Superior temporal gyrus (tissue), 1 donor: ENCODE measurements around the gene PGGHG.
"Not testable (repeated sequence)": the region's sequence is repeated elsewhere in the genome, so short reads cannot be mapped to it uniquely, and the experiment has no call there.

Source experiments
- DNase-seq: peaks from one replicate; pipeline ENCODE4 v3.0.0-alpha.2; 2016; ENCODE audit errors: extremely low spot score

Gene PGGHG

DNA sequence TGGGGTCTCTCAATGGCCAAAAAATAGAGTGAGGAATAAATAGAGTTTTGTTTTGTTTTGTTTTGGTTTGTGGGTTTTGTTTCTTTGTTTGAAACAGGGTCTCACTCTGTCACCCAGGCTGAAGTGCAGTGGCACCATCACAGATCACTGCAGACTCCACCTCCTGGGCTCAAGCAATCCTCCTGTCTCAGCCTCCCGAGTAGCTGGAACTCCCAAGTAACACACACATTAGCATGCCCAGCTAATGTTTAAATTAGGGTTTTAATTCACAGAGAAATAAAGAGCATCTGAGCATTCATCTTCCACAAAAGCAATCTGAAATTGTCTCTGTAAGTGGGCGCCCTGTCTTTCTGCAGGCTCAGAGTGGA, 40.9 kb downstream of the PGGHG start:
- DNase-seq = no peak

DNA sequence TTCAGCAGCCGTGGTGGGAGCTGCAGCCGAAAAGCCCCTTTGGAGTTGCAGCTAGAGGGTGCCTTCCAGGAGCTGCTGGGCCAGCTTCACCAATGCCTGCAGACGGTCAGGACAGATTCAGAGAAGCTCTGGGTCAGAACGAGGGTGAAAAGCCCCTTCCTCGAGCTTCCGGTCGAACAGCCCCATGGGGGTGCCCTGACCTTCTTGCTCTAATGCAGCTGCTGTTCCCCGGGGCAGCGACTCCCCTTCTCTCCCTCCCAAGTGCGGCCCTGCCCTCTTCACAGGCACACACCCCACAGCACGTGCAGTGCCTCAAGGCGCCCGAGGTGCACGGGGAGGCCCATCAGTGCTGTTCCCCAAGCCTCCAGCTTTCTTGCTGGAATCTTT, 41.4 kb downstream of the PGGHG start:
- no peak for DNase-seq

DNA sequence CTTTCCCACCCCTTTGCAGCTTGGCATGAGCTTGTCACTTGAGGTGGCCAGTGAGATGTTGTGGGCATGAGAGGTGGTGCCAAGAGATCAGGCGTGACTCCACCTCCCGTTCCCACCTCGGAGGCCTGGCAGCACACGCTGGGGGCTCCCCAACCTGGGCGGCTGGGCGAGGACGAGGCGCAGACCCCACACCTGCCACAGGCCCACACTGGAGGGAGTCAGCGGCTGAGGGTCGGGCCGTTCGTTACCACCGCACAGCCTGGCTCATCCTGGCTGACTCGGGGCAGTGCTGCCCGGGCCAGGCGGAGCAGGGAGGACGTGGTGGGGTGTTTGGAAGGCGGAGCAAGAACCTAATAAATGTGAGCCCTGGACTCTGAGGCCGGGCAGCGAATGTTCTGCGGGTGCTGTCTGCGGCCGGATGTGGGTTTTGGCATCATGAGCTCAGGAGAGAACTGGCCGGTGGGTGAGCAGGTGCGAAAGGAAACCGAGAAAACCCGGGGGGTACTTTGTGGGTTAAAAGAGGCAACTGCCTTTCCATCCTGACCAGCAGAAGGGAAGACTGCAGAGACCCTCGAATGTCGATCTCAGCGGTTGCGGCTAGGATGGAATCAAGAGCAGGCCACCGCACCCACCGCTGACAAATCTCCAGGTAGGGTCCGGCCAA, 41.9 kb downstream of the PGGHG start:
- DNase-seq = no peak

DNA sequence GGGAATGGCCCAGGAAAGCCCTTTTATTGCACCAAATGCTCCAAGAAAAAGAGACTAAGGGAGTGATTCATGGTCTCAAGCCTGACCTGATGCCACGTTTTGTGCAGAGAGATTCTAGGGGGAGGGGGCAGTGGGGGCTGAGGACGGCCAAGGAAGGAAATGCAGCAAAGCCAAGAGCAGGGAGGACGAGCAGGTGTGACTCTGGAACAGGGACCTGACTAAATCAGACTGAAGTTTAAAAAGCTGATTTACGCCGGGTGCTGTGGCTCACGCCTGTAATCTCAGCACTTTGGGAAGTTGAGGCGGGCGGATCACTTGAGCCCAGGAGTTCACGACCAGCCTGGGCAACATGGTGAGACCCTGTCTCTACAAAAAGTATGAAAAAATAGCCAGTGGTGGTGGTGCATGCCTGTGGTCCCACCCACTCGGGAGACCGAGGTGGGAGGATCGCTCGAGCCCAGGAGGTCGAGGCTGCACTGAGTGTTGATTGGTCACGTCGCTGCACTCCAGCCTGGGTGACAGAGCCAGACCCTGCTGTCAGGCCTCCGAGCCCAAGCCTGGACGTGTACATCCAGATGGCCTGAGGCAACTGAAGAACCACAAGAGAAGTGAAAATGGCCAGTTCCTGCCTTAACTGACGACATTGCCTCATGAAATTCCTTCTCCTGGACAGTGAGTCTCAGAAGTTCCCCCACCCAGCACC, 42.6 kb downstream of the PGGHG start:
- no peak for DNase-seq

DNA sequence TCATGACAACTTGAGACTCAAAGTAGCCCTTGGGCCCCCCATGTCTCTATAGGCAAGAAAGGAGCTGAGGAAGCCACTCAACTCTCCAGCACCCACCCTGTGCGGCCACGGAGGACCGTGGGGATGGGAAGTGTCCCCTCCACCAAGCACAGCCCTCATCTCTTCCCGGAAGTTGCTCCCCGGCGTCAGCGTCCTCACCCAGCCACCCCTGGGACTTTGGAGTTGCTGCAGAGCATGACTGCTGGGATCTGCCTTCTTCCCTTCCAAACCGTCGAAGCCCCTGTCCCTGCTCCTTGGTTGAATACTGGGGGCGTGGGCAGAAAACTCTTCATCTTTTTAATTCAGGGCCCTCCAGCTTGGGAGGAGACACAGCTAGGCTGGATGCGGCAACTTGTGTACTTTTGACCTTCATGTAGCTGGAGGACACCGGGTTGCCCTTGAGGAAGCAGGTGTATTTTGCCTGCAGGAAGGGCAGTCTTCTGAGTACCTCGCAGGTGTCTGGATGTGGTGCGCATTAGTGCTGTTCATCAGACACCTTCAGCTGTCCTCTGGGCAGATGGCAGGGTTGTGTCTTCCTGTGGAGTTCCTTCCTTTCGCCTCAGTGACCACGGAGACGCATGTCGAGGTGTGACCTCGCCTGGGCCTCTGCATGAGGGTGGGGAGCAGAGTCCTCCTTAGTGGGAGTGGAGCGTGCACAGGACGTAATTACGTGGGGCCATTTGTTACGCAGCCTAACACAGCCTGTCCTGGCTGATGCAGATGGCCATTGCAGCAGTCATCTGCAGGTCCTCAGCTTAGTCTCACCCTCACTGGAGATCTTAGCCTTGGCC, 43.9 kb downstream of the PGGHG start:
- DNase-seq = no peak

DNA sequence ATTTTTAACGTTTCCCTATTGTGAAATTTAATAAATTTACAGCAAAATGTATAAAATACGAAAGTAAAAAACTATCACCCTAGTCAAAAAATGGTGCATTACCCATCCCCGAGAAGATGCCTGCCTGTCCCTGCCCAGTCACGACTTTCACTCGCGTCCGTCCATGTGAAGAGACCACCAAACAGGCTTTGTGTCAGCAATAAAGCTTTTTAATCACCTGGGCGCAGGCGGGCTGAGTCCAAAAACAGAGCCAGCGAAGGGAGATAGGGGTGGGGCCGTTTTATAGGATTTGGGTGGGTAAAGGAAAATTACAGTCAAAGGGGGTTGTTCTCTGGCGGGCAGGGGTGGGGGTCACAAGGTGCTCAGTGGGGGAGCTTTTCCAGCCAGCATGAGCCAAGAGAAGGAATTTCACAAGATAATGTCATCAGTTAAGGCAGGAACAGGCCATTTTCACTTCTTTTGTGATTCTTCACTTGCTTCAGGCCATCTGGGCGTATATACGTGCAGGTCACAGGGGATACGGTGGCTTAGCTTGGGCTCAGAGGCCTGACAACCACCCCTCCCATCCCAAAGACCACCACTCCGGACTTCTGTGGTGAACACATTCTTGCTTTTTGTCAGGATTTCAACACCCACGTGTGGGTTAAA, 44.8 kb downstream of the PGGHG start:
- DNase-seq = not testable (repeated sequence)

DNA sequence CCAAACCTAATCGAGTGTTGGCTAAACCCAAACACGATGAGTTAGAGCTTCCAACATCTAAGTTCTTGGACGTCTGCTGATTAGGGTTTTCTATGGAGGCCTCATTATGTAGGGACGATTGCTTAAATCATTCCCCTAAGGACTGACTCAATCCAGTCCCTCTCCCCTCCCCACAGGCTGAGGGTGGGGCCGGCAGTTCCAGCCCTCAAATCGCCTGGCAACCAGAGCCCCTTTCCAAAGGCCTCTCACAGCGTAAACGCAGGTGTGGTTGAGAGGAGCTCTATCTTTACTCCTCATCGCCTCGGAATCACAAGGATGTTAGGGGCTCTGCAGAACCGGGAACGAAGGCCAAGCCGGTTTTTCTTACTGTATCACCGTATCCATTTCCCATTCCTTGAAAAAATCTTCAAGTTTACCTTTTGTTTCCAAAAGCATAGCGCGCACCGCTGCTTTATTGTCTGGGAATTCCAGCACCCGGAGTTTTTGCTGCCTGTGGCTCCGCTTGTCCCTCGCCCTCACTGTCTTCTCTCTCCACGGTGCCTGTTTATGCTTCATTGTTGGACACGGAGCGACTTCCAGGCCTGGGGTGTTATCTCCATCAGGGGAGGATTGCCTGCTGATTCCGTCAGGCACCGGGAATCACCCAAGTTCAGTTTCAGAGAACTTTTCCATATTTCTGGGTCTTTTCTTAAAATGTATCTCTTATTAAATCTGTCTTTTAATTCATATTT, 45.5 kb downstream of the PGGHG start:
- DNase-seq = no peak

DNA sequence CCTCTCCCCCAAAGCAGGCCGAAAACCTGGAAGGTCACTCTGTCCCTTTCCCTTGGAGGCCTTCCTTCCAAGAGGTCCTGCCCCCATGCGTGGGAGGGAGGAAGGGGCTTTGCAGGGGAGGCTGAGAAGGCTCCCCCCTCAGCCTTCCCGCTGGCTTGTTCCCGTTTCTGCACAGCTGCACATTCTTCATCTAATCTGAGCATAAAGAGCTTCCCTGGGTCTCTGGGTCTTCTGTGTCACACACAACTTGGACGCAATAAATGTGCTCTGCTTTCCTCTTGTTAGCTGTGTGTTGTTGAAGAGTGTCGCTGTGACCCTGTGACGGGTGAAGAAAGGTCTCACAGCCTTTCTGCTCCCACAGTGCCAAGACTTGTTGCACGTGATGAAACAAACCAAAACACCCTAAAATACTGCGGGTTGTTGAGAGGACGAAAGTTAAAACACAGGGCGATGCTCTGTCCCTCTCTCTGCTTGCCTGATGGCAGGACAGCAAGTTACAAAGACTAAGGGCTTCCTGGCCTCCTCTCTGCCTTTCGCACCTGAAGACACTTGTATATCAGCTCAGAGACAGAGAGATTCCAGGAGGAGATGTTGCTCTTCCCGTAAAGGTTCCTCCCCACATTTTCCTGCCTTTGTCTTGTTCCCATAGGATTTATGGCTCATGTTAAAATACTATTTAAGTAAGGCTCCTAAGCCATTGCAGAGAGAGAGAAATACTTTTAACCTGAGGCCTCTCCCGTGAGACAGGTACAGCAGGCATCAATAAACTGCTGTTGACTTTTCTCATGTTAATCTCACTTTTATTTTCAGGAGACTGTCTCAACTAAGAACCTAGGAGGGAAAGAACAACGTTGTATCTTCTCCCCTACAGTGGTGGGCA, 47.1 kb downstream of the PGGHG start:
- DNase-seq = no peak

DNA sequence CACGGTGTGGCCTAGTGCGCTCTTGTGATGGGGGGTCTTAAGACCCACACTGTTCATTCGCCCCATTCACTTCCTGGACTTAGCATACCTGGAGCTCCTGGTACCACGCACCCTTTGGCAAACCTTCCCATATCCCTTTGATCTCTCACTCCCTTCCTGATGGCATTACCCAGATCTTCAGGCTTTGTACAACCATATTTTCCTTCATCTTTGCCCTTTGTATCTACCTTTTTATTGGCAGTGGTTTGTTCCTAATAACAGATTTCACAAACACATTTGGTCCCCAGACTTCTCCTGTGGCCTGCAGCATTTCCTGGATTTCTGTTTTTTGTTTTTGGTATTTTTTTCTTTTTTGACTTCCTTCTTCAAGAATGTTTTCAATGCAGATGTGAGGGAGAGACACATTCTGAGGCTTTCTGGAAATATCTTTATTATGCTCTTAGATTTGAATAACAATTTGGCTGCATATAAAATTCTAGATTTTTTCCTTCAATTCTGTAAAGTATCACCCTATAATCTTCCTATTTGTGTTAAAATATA, 47.8 kb downstream of the PGGHG start:
- no peak for DNase-seq

DNA sequence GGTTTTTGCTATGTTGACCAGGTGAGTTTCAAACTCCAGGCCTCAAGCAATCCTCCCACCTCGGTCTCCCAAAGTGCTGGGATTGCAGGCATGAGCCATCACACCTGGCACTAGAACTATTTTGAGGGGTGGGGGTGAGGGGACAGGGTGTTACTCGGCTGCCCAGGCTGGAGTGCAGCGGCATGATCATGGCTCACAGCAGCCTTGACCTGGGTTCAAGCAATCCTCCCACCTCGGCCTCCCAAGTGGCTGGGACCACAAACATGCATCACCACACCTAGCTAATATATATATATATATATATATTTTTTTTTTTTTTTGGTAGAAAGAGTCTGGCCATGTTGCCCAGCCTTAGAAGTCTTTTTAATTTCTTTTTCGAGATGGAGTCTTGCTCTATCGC, 48.8 kb downstream of the PGGHG start:
- DNase-seq = no peak

DNA sequence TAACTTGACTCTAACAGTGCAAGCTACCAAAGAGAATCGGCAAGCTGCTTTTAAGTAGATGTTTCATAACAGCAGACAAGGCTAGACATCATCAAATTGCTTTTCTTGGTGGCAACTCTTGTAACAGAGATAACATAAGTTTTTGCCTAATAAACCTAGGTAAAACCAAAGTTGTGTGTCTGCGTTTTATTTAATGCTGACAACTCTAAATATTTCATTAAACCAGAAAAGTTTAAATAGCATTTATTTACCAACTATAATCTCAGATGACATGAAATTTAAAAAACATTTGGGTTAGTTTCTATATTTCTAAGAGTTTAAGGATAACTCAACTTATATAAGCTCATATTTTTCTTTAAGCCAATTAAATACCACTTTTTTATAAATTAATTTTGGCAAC, 51.0 kb downstream of the PGGHG start:
- no peak for DNase-seq

DNA sequence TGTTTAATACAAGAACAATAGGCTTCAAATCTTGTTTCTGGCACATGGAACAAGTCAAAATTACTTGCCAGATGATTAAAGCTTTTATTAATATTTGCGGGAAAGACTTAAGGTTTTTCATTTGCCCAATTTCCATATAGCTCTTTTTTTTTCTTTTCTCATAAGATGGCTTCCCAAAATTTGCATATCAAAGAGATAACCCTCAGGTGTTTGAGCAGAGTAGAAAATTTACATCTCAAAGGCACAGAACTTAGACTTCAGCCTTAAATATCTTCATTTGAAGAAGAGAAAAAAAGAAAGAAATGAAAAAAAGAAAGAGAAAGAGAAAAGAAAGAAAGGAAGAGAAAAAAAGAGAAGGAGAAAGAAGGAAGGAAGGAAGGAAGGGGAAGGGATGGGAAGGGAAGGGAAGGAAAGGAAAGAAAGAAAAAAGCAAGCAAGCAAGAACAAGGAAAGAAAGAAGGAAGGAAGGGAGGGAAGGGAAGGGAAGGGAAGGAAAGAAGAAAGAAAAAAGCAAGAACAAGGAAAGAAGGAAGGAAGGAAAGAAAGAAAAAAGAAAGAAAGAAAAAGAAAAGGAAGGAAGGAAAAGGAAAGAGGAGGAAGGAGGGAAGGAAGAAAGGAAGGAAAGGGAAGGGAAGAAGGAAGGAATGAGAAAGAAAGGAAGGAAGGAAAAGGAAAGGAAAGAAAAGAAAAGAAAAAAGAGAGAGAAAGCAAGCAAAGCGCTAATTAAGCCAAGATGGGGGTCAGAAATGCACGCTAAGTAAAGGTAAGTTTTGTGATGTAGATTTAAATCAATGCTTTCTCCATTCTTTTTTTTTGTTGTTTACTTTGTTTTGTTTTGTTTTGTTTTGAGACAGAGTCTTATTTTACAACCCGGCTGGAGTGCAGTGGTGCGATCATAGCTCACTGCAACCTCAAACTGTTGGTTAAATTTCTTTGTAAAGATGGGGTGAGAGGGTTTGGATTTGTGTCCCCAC, 51.9 kb downstream of the PGGHG start:
- no peak for DNase-seq

DNA sequence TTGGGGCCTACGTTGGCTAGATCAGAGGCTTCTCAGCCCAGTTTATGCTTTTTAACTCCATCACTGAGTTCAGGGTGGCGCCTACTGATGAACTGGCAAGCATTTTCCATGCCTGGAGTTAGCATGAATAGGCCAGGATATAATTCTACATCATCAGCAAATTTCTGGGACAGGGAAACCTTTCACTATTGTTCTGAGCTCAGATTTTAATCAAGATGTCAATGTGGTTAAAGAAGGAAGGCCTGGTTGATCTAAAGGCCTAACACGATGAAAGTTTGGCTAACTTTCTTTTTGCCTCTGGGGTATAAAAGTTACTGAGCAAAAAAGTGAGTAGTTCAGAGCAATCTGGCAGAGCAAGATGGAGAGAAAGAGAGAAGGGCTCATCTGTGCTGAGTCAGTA, 53.4 kb downstream of the PGGHG start:
- DNase-seq = no peak

DNA sequence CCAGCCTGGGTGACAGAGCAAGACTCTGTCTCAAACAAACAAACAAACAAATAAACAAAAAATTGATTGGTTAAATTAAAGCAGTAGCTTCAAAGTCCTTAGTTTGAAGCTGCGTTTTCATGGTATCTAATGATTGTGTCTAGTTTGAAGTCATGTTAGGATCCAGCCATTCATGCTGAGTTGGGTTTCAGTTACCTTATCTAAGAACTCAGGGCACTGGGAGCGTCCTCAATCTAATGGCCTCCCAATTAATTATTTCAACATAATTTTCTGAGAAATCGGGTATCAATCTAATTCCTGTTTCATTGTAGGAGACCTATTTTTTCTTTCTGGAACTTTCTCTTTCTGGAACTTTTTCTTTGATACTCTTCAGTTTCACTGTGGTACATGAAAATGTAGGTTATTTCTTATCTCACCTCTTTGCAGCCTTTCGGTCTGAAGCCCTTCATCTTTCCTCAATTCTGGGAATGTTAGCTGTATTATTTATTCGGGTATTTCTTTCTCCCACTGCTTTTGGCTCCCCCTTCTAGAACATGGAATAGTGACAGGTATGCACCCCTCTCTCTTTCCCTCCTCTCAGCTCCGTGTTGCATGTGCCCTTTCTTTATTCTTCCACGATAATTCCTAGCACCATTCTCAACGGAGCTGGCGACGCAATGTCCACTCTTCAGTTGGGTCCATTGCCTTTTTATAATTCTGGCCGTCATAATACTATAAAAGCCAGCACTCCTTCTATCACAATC, 56.1 kb downstream of the PGGHG start:
- no peak for DNase-seq
